Measurements from ENCODE around the gene SH3PXD2B. TPM values are rescaled to one million over a fixed set of nuclear protein-coding genes. Genes with fewer than 3 reads are reported as not detected.

SH3PXD2B gene
- total RNA-seq, 6 experiments from 2014 or later = 2.5 to 6.8 (median 5.2) TPM

- ATAC-seq = no peak
- no peaks in the 10 kb centered on the region for H3K36me3 ChIP-seq
- no peaks in the 10 kb centered on the region for H3K27me3 ChIP-seq
- H3K4me3 ChIP-seq = no peak overlapping the region
- no peak overlapping the region for H3K27ac ChIP-seq
- DNase-seq = no peak
- H3K4me1 ChIP-seq = no peaks in the 10 kb centered on the region
- no peaks in the 10 kb centered on the region for H3K9me3 ChIP-seq
- no peak for TF ChIP-seq POLR2A (IDR thresholded peaks at IDR 0.05)
- TF ChIP-seq CTCF (IDR thresholded peaks at IDR 0.05) = no peak
- intact Hi-C loops (cut with DNase I) = no loop called here
- WGBS (ENCODE audit: insufficient coverage, low coverage, low lambda C conversion rate, missing lambda C conversion rate) = 92% methylated on average over 2 of the region's 2 CpGs
Measured at GRCh38 chr5:172343741-172344140, 110.6 kb downstream of the SH3PXD2B start.

- ATAC-seq (no peak), DNase-seq (no peak)
- Histone ChIP-seq H3K9me3 (no peaks in the 10 kb centered on the region), H3K4me3 (no peak overlapping the region), H3K27me3 (no peaks in the 10 kb centered on the region), H3K36me3 (no peaks in the 10 kb centered on the region), H3K27ac (no peak overlapping the region), H3K4me1 (no peaks in the 10 kb centered on the region)
- intact Hi-C loops (cut with DNase I) = no loop called here
- TF ChIP-seq CTCF (IDR thresholded peaks at IDR 0.05) (no peak), POLR2A (IDR thresholded peaks at IDR 0.05) (no peak)
- WGBS (ENCODE audit: insufficient coverage, low coverage, low lambda C conversion rate, missing lambda C conversion rate) = 86% methylated on average over 7 of the region's 7 CpGs
Measured at GRCh38 chr5:172342918-172343317, 111.4 kb downstream of the SH3PXD2B start.

GRCh38 chr5:172339264-172340180 is 114.8 kb downstream of the SH3PXD2B start:
- Histone ChIP-seq H3K4me1 (no peaks in the 10 kb centered on the region), H3K36me3 (no peaks in the 10 kb centered on the region), H3K27ac (no peak overlapping the region), H3K9me3 (no peaks in the 10 kb centered on the region), H3K4me3 (no peak overlapping the region), H3K27me3 (no peaks in the 10 kb centered on the region)
- TF ChIP-seq POLR2A (IDR thresholded peaks at IDR 0.05) (no peak), CTCF (IDR thresholded peaks at IDR 0.05) (no peak)
- intact Hi-C loops (cut with DNase I) = no loop called here
- 91% methylated on average over 11 of the region's 35 CpGs for WGBS (ENCODE audit: insufficient coverage, low coverage, low lambda C conversion rate, missing lambda C conversion rate)
- ATAC-seq = no peak
- no peak for DNase-seq

- Histone ChIP-seq H3K36me3 (no peaks in the 10 kb centered on the region), H3K9me3 (no peaks in the 10 kb centered on the region), H3K4me3 (no peak overlapping the region), H3K27me3 (no peaks in the 10 kb centered on the region), H3K4me1 (no peaks in the 10 kb centered on the region), H3K27ac (no peak overlapping the region)
- DNase-seq (no peak), ATAC-seq (no peak)
- intact Hi-C loops (cut with DNase I) = no loop called here
- WGBS (ENCODE audit: insufficient coverage, low coverage, low lambda C conversion rate, missing lambda C conversion rate) = 80% methylated on average over 1 of the region's 9 CpGs
- no peak for TF ChIP-seq POLR2A (IDR thresholded peaks at IDR 0.05)
- no peak for TF ChIP-seq CTCF (IDR thresholded peaks at IDR 0.05)
Measured at GRCh38 chr5:172336676-172337285, 117.5 kb downstream of the SH3PXD2B start.

All from right lobe of liver (tissue), 6 donors.